Stimulated activated CD4-positive, alpha-beta T cell treated with anti-CD3 and anti-CD28 coated beads, Interleukin-4, amount 100 ng/mL, for 24 hours (primary cell): Measurements from ENCODE around the gene KRT80.

Experiments used
- DNase-seq: peaks from one replicate; pipeline ENCODE4 v3.0.0-alpha.2; 2020

Gene KRT80

DNA sequence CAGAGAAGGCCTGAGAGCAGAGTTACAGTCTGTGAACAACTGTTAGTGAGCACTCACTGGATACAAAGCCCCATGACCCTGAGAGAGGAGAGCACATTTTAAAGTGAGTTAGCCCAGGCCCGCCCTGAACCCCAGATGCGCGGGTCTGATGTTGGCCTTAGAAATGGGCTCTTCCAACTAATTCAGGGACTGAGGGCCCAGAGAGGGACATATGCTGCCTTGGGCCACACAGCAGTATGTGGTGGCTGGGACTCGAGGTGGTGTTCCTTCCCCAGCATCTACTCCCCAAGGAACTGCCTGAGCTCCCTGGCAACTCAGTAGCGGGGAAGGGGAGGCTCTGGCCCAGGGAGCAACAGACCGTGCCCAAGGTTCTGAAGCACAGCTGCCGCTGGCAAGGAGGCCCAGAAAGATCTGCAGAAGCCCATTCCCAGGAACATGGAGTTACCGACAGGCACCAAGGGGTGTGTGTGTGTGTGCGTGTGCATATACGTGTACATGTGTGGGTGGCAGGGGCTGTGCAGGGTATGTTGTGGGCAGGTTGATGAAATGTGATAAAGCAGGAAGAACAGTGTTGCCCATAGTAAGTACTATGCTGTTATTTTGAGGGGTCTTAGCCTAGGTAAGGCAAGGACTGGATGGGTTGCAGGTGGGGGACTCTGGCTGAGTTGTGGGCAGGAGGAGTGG is 40.5 kb downstream of the KRT80 start:
- DNase-seq: no peak

DNA sequence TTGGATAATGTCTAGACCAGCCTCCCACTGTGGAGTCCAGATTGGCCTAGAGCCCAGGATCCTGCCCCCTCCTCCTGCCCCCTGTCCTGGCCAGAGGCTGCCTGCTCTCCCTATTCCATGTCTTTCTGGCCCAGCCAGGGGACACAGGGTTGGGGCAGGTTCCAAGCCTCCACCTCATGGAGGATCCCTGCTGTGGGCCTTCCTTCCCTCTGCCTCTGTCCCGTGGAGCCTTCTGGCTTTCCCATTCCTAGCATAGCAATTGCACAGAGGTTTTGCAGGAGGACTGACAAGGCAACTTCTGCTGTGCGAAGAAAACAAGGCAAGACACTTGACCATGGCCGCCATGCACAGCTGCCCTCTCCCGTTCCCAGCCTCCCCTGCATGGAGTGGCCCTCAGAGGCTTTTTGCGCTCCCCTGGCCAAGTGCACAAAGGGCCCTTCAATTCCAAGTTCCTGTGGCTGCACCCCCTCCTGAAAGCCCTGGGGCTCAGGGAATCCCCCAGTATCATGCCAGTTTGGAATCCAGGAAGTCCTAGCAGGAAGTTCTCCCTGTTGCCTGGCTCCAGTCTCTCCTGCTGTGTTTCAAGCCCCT is 42.1 kb downstream of the KRT80 start:
- no peak for DNase-seq

DNA sequence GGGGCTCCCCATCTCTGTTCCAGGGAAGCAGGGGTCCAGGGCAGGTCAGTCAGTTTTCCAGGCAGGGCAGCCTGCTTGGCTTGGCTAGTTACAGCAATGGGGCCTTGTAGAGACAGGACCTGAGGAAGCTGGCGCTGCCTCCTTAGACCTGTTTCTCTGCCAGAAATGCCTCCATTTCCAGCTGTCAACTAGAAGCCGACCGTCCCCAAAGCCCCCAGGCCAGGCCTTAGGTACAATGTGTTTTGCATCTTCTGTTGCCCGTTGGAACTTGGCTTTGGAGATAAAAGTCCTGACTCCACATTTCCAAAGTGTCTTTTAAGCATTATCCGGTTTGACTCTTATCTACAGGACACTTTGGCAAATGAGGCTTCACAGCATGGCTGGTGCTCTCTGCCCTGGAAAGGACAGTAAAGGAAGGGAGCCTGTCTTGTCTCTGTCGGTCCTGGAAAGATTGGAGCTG is 42.6 kb downstream of the KRT80 start:
- DNase-seq: no peak

GRCh38 chr12:52148464-52149181 is 43.2 kb downstream of the KRT80 start:
- no peak for DNase-seq

DNA sequence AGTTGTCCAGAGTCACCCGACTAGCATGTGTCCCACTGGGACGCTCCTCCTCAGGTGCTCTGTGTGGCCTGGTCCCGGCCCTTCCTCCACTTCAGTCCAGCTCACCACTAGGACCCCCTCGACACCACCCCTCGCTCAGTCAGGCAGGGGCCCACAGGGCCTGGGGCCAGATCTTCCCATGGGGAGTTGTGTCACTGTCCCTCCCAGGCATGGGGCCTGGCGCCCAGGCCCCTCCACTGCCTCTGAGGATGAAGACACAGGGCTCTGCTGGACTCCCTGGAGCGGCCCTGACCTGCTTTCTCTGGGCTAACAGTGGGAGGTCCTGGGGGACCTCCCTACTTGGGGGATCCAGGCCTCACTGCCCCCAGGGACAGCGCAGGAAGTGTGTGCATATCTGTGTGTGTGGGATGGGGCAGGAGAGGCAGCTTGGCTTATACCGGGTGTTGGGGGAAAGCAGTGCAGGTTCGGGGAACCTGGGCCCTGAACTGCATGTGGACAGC is 43.8 kb downstream of the KRT80 start:
- DNase-seq: no peak

DNA sequence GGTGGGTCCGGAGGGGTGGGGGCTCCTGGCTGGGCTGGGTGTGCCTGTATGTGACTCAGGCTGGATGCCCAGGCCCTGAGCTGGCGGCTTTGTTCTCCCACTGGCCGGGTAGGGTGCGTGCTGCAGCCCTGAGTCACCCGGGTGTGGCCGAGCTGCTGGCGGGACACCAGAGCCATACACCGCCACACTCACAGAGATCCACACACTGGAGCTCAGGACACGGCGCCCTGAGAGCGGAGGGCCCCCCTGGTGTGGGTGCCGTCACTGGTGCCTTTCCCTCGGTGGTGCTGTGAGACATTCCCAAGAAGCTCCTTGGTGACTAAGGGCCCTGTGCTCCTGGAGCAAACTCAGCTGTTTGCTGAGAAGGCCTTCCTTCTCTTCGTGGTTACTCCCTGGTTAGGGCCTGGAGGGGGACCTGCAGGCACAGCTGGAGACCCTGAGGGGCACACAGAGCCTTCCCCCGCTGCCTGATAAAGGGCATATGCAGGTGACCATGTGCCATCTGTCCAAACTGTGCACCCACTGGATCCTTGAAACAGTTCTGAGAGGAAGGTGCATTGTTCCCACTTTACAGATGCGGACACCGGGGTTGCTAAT is 44.3 kb downstream of the KRT80 start:
- DNase-seq: no peak

GRCh38 chr12:52146822-52147366 is 44.9 kb downstream of the KRT80 start:
- DNase-seq: no peak

DNA sequence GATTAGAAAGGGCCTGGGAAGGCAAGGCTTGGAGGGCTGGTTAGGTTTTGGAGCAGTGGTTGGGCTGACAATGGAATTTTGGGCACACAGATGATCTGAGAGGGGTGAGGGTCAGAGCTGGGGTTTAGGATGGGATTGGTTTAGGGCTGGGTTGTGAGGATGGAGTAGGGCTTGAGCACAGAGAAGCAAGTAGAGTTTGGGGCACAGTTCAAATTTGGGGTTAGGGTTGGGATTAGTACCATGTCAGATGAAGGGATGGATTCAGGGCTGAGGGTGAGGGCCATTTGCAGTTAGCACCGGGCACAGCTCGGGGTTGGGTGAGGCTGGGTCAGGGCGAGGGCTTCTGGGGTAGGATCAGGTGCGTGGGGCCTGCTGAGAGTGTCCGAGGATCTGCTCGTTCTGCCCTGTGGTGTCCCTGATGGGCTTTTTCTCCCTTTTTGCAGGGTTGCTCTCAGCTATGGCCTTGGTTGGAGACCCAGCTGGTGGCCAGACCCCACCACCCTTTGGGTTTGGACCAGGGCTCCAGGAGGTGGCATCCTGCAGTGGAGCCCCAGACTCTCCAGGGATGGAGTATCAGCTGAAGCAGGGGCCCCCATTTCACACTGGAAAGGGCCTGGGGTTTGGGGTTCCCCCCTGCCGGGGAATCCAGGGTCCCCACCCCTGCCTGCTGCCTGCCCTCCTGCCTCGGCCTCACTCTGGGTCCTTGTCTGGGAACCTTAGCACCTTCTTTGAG is 45.6 kb downstream of the KRT80 start:
- DNase-seq: no peak

DNA sequence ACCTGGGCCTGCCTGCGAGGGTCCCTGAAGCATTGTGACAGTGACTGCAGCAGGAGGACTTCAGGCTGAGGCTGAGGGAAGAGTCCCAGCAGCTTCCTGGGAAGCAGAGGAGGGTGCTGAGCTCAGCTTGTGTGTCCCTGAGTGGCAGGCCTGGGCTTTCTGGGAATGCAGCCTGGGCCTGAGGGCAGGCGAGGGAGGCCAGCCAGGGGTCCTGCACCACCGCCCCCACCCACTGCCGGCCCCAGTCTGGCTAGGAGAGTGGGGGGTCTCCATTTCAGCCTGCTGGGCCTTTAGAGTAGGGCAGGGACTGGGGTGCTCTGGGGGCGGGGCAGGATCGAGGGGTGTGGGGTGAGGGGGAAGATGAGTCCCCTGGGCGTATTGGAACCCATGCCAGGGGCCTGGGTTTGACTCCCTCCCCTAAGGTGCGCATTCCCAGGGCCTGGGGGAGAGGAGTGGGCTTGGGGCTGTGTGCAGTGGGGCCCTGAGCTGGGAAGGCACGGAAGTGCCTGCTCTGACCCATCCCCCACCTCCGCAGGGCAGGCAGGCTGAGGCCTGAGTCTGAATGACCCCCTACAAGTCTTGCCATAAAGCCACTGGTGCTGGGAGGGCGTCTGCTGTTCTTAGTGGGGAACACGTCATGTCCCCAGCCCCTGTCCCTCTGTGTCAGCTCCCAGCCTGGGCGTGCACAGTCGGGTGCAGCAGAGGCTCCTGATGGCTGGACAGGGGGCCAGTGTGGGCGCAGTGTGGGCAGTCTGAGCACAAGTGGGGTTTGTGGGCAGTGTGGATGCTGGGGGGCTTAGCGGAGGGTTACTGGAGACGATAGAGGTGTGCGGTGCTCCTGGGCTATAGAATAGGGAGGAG is 46.4 kb downstream of the KRT80 start:
- DNase-seq: no peak

DNA sequence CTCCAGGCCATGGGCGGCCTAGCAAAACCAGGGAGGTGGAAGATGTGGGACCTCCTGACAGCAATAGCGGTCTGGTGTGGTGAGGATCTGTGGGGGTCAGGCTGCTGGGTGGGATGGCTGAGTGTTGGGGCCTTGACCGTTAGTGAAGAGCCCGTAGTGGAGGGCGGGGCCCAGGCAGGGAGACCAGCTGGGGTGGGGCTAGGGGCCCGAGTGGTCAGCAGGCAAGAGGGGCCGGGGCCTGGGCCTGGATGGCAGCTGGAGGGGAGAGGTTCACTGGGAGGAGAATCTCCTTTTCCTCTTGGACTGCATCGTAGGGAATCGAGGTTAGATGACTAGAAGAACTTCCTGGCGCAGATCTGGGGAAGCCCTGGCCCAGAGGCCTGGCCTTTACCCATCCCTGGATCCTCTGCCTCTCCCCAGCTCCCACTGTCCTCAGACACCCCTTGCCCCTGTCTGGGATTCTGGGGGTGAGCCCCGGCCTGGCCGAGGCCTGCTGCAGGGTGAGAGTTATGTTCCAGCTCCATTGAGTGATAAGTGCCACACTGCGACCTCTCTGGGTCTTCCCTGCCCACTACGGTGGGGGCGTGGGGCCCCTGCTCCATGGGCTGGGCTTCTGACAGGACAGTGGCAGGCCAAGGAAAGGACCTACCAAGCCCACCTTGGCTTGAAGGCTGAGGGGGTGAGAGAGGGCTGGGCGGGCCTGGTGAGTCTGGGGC is 47.1 kb downstream of the KRT80 start:
- no peak for DNase-seq

GRCh38 chr12:52142431-52142830 is 49.4 kb downstream of the KRT80 start:
- no peak for DNase-seq

DNA sequence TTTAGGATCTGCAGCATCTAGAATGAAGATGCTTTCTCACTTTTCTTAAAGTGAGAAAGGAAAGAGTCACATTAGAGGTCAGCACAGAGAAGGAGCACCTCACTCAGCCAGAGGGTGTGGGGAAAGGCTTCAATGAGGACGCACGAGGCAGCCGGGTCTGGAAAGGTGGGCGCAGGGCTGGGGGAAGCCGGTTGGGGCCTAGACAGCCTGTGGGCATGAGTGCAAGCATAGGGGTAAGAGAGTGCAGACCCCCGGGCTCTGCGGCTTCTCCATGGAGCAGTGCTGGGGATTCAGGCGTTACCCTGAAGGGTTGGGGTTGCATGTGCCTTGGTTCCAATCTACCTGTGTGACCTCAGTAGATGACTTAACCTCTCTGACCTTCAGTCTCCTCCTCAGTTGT is 49.9 kb downstream of the KRT80 start:
- DNase-seq: no peak

GRCh38 chr12:52141306-52141705 is 50.5 kb downstream of the KRT80 start:
- DNase-seq: no peak

- peak; percentile 48 for DNase-seq
Observed at GRCh38 chr12:52139579-52140062, 52.2 kb downstream of the KRT80 start.

- no peak for DNase-seq
Observed at GRCh38 chr12:52139147-52139546, 52.7 kb downstream of the KRT80 start.

- no peak for DNase-seq
Observed at GRCh38 chr12:52137746-52138145, 54.1 kb downstream of the KRT80 start.

DNA sequence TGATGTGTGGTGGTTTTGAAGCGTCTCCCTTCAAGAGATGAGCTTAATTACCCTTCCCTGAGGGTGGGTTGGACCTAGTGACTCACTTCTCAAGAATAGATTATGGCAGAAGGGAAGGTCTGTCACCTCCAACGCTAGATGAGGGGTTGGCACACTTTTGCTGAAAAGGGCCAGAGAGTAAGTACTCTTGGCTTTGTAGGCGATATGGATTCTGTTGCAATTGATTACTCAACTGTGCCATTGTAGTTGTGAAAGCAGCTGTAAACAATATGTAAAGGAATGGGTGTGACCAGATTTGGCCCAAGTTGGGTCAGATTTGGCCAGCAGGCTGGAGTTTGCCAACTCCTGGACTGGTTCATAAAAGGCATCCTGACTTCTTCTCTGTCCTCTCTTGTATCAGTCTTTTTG is 59.1 kb downstream of the KRT80 start:
- DNase-seq: no peak

- DNase-seq: no peak
Observed at GRCh38 chr12:52130711-52131110, 61.1 kb downstream of the KRT80 start.

GRCh38 chr12:52127683-52128450 is 63.9 kb downstream of the KRT80 start:
- DNase-seq: no peak
